Stimulated activated CD4-positive, alpha-beta T cell treated with anti-CD3 and anti-CD28 coated beads, Interleukin-1b, Interleukin-23, amount 100 ng/mL, for 1 hour (primary cell): ENCODE measurements around the gene TMEM169.
"Not testable (repeated sequence)": the region's sequence is repeated elsewhere in the genome, so short reads cannot be mapped to it uniquely, and the experiment has no call there.

Experiments
- DNase-seq, 2 donors: peaks; one replicate each; pipeline ENCODE4 v3.0.0-alpha.2; 2020; ENCODE audit warnings: low read depth in 2 of 2

The TMEM169 gene

DNA sequence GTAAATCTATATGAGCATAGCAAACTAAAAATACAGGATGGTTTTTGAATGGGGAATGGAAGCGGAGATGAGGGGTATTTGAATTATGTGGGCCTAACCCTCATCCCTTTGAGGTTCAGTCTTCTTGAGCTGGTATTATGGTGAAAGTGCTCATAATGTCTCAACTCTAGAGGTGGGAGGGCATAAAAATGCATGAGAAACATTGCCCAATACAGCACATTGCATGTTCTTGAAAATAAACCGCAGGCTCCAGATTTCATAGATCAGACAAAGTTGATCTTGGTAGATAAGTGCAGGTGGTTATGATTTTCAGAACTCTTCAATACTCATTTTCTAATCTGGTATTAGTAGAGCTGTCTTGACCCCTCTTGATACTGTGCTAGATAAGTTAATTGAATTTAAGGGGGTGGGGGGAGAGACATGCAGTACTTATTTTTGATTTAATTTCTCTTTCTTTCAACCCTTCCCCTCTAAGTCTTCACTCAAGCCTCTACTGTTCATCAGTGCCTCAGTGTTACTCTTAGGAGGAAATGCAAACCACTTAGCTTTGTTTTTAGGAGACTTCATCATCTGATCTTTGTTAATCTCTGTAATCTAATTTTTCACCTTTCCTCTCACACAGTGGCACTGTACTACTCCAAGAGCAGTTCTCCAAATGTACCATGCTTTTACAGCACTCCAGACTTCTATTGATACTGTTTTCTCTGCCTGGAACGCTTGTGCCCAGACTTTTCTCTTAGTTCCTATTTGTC is 49.6 kb downstream of the TMEM169 start:
- no peak for DNase-seq

DNA sequence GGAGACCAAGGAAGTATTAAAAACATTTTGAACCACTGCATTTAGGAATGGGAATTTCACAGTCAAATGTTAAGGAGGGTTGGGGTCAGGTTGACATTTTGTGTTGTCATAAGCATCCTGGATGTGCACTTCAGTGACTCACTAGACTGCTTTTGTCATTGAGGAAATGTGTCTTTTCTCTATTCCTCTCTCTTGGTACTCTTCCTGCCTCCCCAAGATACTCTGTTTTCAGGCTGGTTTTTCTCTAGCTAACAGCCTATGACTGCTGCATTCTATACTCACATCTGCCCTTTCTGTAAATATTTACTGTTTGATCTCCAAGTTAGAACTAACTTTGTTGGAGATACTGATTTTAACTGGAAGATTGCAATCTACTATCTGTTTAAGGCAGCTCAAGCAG is 50.9 kb downstream of the TMEM169 start:
- no peak for DNase-seq

DNA sequence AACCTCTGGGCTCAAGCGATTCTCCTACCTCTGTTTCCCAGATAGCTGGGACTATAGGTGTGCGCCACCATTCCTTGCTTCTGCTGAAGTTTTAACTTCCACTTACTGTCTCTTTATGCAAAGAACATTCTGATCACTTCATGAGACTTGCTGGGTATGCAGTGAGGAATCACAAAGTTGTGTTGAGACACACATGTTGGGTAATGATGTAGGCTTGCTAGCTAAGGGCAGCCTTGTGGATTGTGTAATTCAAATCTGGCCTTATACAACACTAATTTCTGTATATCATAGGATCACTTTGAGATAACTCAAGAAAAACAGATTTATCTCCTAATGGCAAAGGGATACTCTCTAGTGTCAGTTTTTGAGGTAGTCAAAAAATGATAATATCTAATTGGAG is 51.7 kb downstream of the TMEM169 start:
- DNase-seq = no peak

DNA sequence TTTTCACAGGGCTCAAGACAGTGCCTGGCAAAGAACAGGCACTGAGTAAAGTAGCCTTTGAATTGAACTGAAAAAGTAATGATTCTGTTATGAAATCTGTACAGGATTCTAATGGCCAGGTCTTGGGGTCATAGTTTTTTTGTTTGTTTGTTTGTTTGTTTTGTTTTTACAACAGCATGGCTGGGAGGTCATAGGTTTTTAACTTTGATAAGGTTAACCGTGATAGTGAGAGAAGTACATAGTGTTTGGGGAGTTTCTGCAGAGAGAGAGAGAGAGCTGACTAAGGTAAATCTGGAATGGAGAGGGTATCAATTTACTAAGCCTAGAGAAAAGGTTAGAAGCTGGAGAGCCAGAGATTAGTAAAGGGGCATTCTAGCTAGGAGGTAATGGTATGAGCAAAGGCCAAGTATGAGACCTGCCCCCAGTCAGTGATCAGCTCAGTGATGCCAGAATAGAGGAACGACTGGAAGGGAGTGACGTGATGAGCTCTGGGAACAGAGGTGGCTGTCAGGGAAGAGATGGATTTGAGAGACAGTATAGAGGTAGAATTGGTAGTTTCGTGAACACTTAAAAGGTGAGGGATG is 53.3 kb downstream of the TMEM169 start:
- no peak for DNase-seq

DNA sequence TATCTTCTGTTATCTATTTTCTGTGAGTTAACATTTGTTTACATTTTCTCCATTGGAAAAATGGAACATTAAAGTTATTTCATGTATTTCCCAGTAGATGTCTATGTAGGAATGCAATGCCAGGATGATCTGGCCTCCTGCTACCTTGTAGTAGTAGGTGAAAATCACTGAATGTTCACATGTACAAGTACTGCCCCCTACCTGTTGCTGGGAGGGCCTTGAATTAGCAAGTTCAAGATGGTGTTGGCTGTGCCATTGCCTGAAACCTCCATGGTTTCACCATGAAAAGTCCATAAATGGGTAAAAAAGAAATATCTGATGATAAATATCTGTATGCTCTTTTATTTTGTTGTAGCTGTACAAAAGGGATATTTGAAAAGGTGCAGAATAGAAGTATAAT is 58.2 kb downstream of the TMEM169 start:
- DNase-seq = no peak

DNA sequence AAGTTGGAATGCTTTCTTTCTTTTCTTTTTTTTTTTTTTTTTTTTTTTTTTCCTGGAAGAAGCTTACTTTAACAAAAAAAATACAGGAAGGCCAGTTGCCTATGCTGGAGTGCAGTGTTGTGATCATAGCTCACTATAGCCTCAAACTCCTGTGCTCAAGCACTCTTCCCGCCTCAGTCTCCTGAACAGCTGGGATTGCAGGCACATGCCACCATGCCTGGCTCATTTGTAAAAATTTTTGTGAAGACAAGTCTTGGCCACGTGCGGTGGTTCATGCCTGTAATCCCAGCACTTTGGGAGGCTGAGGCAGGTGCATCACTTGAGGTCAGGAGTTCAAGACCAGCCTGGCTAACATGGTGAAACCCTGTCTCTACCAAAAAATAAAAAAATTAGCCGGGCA is 59.8 kb downstream of the TMEM169 start:
- not testable (repeated sequence) for DNase-seq

DNA sequence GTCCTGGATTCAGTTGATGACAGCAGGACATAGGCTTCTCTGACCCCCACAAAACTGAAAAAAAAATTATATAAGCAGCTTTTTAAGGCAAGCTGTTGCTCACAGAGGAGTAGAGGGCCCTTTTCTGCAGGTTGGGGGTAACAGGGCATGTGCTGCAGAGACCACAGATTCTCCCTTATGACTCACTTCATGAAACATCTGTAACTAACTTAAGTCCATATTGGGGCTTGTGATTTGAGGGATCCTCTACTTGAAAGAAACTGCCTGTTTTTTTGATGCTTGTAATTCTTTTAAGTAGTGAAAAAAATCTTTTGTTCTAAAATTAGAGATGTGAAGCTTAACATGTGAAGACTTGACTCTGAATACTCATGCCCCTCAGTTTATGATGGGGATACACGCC is 60.8 kb downstream of the TMEM169 start:
- no peak for DNase-seq

DNA sequence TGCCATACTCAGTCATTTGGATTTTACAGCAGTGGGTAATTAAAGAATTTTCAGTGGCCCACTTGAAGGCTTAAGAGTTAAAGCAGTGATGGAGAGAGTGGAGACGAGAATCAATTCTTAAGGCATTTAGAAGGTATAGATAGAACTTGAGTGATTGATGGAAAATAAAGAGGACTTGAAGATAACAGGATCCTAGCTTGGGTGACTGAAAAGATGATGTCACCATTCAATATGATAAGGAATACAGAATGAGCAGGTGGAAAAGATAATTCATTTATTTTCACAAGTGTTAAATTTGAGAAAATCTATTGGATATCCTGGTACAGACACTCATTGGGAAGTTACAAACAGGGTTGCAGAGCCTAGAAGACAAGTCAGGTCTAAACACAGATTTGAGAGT is 62.7 kb downstream of the TMEM169 start:
- no peak for DNase-seq

DNA sequence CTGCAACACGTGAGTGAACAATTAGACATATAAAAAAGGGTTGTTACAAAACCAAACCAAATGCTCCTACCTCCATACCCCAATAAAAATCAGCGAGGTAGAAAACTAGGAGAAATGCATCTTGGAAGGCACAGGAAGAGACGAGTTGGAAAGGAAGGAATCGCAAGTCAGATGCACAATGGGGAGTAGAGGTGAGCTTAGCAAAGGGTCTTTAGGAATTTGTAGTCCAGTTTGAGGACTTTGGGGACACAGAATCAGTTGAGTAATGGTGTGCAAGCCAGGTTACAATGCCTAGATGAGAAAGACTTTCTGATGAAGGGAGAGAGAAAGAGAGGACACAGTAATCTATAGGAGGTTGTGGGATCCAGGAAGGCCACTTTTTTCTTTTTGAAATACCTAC is 63.1 kb downstream of the TMEM169 start:
- DNase-seq = no peak

DNA sequence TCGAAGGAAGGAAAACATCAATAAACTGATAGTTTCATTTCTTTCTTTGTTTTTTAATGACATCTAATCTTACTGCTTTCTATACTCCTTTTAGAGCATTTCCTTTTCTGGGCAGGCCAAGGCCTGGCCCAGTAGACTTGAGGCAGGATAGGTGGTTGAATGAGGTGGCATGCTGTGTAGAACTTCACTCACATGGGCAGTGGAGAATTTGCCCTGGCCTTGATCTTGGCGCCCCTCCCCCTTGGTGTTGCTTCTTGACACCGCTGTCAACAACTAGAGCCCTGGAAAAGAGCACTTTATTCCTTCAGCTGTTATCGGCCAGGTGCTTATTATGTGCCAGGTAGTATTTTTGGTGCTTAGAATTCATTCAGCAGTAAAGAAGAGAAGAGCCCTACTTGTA is 64.9 kb downstream of the TMEM169 start:
- no peak for DNase-seq

DNA sequence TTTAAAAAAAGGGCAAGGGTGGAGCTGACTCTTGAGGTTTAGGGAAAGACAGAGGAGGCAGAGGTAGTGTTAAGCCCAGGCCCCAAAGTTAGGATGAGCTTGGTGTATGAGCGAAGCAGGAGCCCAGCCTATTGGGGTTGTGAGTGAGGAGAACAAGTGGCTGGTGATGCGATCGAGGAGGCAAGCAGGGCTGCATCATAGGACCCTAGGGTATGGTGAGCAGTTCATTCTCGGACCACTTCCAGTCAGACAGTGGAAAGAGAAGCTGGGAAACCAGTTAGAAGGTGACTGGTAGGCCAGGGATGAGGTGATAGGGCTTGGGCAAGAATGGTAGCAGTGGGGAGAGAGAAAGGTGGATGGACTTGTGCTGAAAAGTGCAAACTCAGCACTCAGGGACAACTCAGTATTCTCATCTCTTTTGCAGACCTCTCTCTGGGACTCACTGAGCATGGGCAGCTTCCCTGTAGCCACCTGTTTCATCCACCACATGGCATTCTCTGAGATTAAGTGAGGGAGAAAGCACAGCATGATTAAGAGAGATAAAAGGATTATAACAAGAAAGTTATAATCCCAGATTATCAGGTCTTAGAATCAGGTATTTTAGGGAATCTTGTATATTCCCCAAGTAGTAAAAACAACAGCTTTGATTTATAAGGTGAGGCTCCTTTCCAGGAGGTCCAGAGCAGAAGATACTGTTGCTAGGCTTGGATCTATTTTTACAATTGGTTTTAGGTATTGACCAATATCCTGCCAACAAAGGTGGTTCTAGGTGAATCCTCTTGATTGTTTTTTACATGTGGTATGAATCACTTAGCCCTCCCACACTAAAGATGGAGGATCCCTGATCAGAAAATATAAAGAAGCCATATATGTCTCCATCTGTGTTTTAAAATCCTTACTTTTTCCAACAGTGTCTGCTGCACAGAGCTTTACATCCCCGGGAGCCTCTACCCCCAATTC is 65.7 kb downstream of the TMEM169 start:
- DNase-seq = no peak

DNA sequence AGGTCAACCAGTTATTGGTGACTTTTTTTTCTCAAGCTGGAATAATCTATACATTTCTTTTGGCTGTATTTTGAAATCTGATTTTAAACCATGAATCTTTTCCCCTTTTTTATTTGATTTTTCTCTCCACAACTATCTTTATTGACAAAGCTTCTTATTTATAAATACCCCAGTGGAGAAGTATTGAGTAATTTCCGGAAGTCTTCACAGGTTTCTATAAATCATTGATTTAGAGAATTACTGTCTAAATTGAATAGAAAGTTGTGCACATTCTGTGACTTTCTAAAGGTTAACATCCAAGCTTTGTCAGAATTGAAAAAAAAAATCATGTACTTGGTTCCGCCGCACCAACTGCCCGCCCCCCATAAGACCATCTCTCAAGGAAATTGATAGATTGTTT is 67.3 kb downstream of the TMEM169 start:
- no peak for DNase-seq

DNA sequence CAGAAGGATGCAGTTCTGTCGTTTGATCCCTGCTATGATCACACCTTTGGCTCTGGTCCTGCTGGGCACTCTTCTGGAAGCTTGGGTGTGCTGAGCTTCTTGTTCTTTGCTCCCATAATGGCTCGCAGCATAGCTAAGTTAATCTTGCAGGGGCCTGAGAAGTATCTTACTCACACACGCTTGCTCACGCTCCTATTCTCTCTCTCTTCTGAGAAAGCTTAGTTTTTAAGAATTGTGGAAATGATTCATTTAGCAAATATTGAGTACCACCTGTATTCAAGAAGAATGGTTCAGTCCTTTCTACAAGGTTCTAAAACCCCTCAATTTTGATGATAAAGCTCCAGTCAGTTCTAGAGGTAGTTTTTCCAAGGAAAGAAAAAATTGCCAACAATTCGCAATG is 68.0 kb downstream of the TMEM169 start:
- DNase-seq = no peak

DNA sequence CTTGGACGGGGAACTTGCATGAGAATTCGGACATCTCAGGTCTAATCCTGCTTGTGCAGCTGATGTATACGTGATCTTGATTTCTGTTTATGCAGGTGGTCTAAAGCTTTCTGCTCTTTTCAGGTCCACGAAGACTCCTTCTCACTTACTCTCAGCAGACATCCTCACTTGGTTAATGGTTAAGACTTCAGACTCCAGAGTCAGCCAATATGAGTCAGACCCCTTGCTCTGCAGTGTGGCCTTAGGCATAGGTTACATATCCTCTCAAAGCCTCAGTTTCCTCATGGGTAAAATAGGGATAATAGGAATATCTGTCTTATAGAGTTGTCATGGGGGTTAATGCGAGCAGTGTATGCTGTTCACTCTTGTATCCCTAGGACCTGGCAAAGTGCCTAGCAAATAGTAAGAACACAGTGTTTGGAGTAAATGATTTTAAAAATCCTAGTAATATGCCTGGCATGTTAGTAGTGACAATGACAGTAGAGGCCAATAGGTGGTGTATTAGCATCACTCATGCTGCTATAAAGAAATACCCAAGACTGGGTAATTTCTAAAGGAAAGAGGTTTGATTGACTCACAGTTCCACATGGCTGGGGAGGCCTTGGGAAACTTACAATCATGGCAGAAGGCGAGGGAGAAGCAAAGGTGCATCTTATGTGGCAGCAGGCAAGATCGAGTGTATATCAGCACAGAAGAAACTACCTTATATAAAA is 69.8 kb downstream of the TMEM169 start:
- no peak for DNase-seq
